Suprapubic skin (tissue), 4 donors: ENCODE data around the gene NBEA. TPM values are rescaled to one million over a fixed set of nuclear protein-coding genes. Genes with fewer than 3 reads are reported as not detected.
"Not testable (repeated sequence)": the region's sequence is repeated elsewhere in the genome, so short reads cannot be mapped to it uniquely, and the experiment has no call there.

Source experiments
- DNase-seq, 2 donors: peaks; one replicate each; pipeline ENCODE4 v3.0.0-alpha.2; 2019; ENCODE audit warnings: low spot score in 2 of 2
- H3K27ac ChIP-seq: fragments of 200-600 bp; sonication (generic); one replicate; pipeline ENCODE4 v1.5.1; 2019
- H3K27me3 ChIP-seq: fragments of 200-600 bp; sonication (generic); one replicate; pipeline ENCODE4 v1.5.1; 2019
- H3K36me3 ChIP-seq: fragments of 200-600 bp; sonication (generic); one replicate; pipeline ENCODE4 v1.5.1; 2019
- H3K4me1 ChIP-seq: fragments of 200-600 bp; sonication (generic); one replicate; pipeline ENCODE4 v1.5.1; 2019
- H3K4me3 ChIP-seq: fragments of 200-600 bp; sonication (generic); one replicate; pipeline ENCODE4 v1.5.1; 2019; ENCODE audit warnings: mild to moderate bottlenecking
- H3K9me3 ChIP-seq: fragments of 200-600 bp; sonication (generic); one replicate; pipeline ENCODE4 v1.5.1; 2019
- EP300 ChIP-seq: sonication (generic); formaldehyde crosslinking; IDR thresholded peaks from one replicate; pipeline ENCODE4 v1.6.1; 2017; ENCODE audit warnings: antibody characterized with exemption
- POLR2A ChIP-seq, 2 donors: fragments of 450-650 bp; IDR thresholded peaks; one replicate each; pipeline ENCODE4 v1.6.1; 2017; ENCODE audit warnings: antibody characterized with exemption in 2 of 2, mild to moderate bottlenecking in 2 of 2, moderate library complexity in 2 of 2
- POLR2AphosphoS5 ChIP-seq, 3 donors: sonication (generic); formaldehyde crosslinking; IDR thresholded peaks; one replicate each; pipeline ENCODE4 v1.6.1; 2017; ENCODE audit warnings: antibody characterized with exemption in 3 of 3
- WGBS: methylation state at CpG from one replicate; pipeline ENCODE4 v1.1.5; 2018; 5-methylcytosine and 5-hydroxymethylcytosine counted together
- total RNA-seq, 4 donors: library from RNA; depleted of rRNA; stranded (reverse); fragments of >200 nt; gene quantifications; one replicate each; pipeline ENCODE4 v1.1.0, GENCODE V29; 2016
- TF ChIP-seq, protein P1 (sequence below), 2 donors: fragments of 200-600 bp in 1 of 2; fragments of 450-650 bp in 1 of 2; sonication (generic) in 1 of 2; IDR thresholded peaks; one replicate each; pipeline ENCODE4 v1.5.1; 2016 to 2019; ENCODE audit warnings: antibody characterized with exemption in 2 of 2, mild to moderate bottlenecking in 1 of 2, moderate library complexity in 1 of 2

NBEA gene
- total RNA-seq, 4 donors from 2014 or later: 3.1 to 9.7 (median 4.1) TPM

- TF ChIP-seq POLR2A (IDR thresholded peaks at IDR 0.05): no peak
- no peak for TF ChIP-seq POLR2AphosphoS5 (IDR thresholded peaks at IDR 0.05)
- TF ChIP-seq, protein P1, sequence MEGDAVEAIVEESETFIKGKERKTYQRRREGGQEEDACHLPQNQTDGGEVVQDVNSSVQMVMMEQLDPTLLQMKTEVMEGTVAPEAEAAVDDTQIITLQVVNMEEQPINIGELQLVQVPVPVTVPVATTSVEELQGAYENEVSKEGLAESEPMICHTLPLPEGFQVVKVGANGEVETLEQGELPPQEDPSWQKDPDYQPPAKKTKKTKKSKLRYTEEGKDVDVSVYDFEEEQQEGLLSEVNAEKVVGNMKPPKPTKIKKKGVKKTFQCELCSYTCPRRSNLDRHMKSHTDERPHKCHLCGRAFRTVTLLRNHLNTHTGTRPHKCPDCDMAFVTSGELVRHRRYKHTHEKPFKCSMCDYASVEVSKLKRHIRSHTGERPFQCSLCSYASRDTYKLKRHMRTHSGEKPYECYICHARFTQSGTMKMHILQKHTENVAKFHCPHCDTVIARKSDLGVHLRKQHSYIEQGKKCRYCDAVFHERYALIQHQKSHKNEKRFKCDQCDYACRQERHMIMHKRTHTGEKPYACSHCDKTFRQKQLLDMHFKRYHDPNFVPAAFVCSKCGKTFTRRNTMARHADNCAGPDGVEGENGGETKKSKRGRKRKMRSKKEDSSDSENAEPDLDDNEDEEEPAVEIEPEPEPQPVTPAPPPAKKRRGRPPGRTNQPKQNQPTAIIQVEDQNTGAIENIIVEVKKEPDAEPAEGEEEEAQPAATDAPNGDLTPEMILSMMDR (IDR thresholded peaks at IDR 0.05): no peak
- no peak for TF ChIP-seq EP300
- Histone ChIP-seq H3K9me3 (no peaks in the 10 kb centered on the region), H3K4me1 (no peaks in the 10 kb centered on the region), H3K27me3 (no peaks in the 10 kb centered on the region), H3K36me3 (no peaks in the 10 kb centered on the region), H3K27ac (no peak overlapping the region), H3K4me3 (no peak overlapping the region)
- 82% methylated on average over 2 of the region's 2 CpGs for WGBS
- DNase-seq: no peak
These were observed 29.4 kb downstream of the NBEA start for GRCh38 chr13:34971473-34971872.

- H3K27me3 ChIP-seq, H3K27ac ChIP-seq, DNase-seq, H3K9me3 ChIP-seq, H3K4me1 ChIP-seq, H3K4me3 ChIP-seq, H3K36me3 ChIP-seq: not testable (repeated sequence)
- 95% methylated on average over 5 of the region's 5 CpGs for WGBS
These were observed 43.1 kb downstream of the NBEA start for GRCh38 chr13:34985199-34985598.

- H3K4me3 ChIP-seq: no peak overlapping the region
- H3K4me1 ChIP-seq: no peaks in the 10 kb centered on the region
- no peaks in the 10 kb centered on the region for H3K36me3 ChIP-seq
- WGBS: 93% methylated on average over 12 of the region's 12 CpGs
- no peak for DNase-seq
- TF ChIP-seq POLR2A (IDR thresholded peaks at IDR 0.05): no peak
- TF ChIP-seq, protein P1 (IDR thresholded peaks at IDR 0.05): no peak
- no peak for TF ChIP-seq EP300
- TF ChIP-seq POLR2AphosphoS5 (IDR thresholded peaks at IDR 0.05): no peak
- H3K27ac ChIP-seq: no peak overlapping the region
- no peaks in the 10 kb centered on the region for H3K9me3 ChIP-seq
- H3K27me3 ChIP-seq: no peaks in the 10 kb centered on the region
These were observed 46.3 kb downstream of the NBEA start for GRCh38 chr13:34988330-34988791.

GRCh38 chr13:34990399-34991214, 48.5 kb downstream of the NBEA start:
- no peaks in the 10 kb centered on the region for H3K27me3 ChIP-seq
- TF ChIP-seq EP300: no peak
- TF ChIP-seq, protein P1 (IDR thresholded peaks at IDR 0.05): no peak
- TF ChIP-seq POLR2AphosphoS5 (IDR thresholded peaks at IDR 0.05): no peak
- TF ChIP-seq POLR2A (IDR thresholded peaks at IDR 0.05): no peak
- H3K27ac ChIP-seq: no peak overlapping the region
- no peaks in the 10 kb centered on the region for H3K9me3 ChIP-seq
- no peak overlapping the region for H3K4me3 ChIP-seq
- WGBS: 100% methylated on average over 1 of the region's 1 CpG
- DNase-seq: no peak
- H3K4me1 ChIP-seq: no peaks in the 10 kb centered on the region
- H3K36me3 ChIP-seq: no peaks in the 10 kb centered on the region

DNA sequence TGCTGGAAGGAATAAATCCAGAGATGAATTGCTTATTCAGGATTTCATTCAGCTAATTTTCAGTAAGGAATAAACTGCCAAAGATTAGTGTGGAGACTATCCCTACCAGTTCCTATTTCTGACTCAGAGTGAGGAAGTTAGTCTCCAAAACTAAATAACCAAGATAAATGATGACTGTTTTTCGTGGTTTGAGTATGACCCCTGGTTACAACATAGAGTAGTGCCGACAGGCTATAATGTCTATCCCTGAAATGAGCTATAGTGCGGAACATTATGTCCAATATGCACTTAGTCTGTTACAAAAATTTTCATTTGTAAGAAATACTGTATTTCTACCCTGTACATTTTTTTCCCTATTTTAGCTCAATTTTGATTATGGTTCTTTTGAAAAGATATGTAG, 51.4 kb downstream of the NBEA start:
- Histone ChIP-seq H3K36me3 (no peaks in the 10 kb centered on the region), H3K9me3 (no peaks in the 10 kb centered on the region), H3K4me1 (no peaks in the 10 kb centered on the region), H3K27me3 (no peaks in the 10 kb centered on the region), H3K27ac (no peak overlapping the region), H3K4me3 (no peak overlapping the region)
- DNase-seq: no peak
- 90% methylated on average over 3 of the region's 3 CpGs for WGBS
- TF ChIP-seq, protein P1 (IDR thresholded peaks at IDR 0.05): no peak
- no peak for TF ChIP-seq EP300
- no peak for TF ChIP-seq POLR2AphosphoS5 (IDR thresholded peaks at IDR 0.05)
- no peak for TF ChIP-seq POLR2A (IDR thresholded peaks at IDR 0.05)

DNA sequence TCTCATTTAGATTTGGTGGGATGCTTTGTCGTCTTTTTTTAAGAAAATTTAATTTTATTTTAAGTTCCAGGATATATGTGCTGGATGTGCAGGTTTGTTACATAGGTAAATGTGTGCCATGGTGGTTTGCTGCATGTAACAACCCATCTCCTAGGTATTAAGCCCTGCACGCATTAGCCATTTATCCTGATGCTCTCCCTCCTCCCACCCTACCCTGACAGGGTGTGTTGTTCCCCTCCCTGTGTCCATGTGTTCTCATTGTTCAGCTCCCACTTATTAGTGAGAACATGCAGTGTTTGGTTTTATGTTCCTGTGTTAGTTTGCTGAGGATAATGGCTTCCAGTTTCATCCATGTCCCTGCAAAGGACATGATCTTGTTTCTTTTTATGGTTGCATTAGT, 61.7 kb downstream of the NBEA start:
- not testable (repeated sequence) for H3K4me3 ChIP-seq, H3K27me3 ChIP-seq
- WGBS: 88% methylated on average over 2 of the region's 2 CpGs

More for the DNA sequence above, 61.7 kb downstream of the NBEA start:
- H3K27ac ChIP-seq, H3K9me3 ChIP-seq, H3K4me1 ChIP-seq, H3K36me3 ChIP-seq, DNase-seq: not testable (repeated sequence)
